Fibroblast of skin of scalp (primary cell): ENCODE results near the gene SYMPK.

Experiments
- DNase-seq: peaks from one replicate; pipeline ENCODE4 v3.0.0-alpha.2; 2013

SYMPK gene

GRCh38 chr19:45866400-45867176 lies 3.6 kb upstream of the SYMPK start:
- no peak for DNase-seq

- no peak for DNase-seq
Measured at GRCh38 chr19:45865269-45865948, 2.5 kb upstream of the SYMPK start.

GRCh38 chr19:45864629-45865082 lies 1.7 kb upstream of the SYMPK start:
- DNase-seq, result no peak

- DNase-seq, result peak; percentile 55
Measured at GRCh38 chr19:45863840-45864628, 1.1 kb upstream of the SYMPK start, which contains the start of gene FOXA3. Gene FOXA3 (plus strand): TSS chr19:45864326. CDS start chr19:45864457, 131 bp downstream.

GRCh38 chr19:45863335-45863839 lies 440 bp upstream of the SYMPK start:
- no peak for DNase-seq

- DNase-seq, result no peak
Measured at GRCh38 chr19:45862271-45862563, 730 bp downstream of the SYMPK start.

GRCh38 chr19:45860359-45861259 lies 2.3 kb downstream of the SYMPK start:
- no peak for DNase-seq

GRCh38 chr19:45854167-45854778 lies 8.7 kb downstream of the SYMPK start:
- DNase-seq, result no peak

- DNase-seq, result no peak
Measured at GRCh38 chr19:45852983-45853382, 10.0 kb downstream of the SYMPK start.

- DNase-seq, result peak; percentile 53
Measured at GRCh38 chr19:45852145-45852750, 10.7 kb downstream of the SYMPK start.

- DNase-seq, result no peak
Measured at GRCh38 chr19:45848922-45849321, 14.0 kb downstream of the SYMPK start.

- no peak for DNase-seq
Measured at GRCh38 chr19:45847663-45848062, 15.3 kb downstream of the SYMPK start.

GRCh38 chr19:45842198-45842597 lies 20.7 kb downstream of the SYMPK start:
- no peak for DNase-seq

- DNase-seq, result no peak
Measured at GRCh38 chr19:45834970-45835369, 28.0 kb downstream of the SYMPK start.

GRCh38 chr19:45828945-45829344 lies 34.0 kb downstream of the SYMPK start:
- no peak for DNase-seq

GRCh38 chr19:45828523-45828922 lies 34.4 kb downstream of the SYMPK start:
- DNase-seq, result no peak

GRCh38 chr19:45827459-45828093 lies 35.4 kb downstream of the SYMPK start:
- DNase-seq, result no peak

- DNase-seq, result no peak
Measured at GRCh38 chr19:45826934-45827333, 36.0 kb downstream of the SYMPK start.

- DNase-seq, result no peak
Measured at GRCh38 chr19:45825917-45826893, 36.7 kb downstream of the SYMPK start.
